ENCODE measurements around the gene FBXO15.

DNA sequence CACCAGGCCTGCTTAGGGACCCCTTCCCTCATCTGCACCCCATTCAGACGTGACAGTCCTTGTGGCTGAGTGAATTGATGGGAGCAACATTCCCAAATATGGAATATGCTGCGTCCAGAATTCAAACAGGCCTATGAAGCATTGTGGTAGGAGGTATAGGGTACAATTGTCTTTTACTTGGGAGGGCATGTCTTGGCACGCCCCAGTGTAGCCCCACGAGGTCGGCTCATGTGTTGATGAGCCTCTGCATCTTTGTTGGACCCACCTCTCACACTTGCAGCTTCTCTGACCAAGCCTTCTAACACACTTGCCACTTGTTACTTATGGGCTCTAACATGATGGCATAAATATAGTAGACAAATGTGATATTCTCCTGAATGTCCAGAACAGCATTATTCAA lies 2.2 kb upstream of the FBXO15 start:
- TF ChIP-seq POLR2A (IDR thresholded peaks at IDR 0.05), result no peak
- TF ChIP-seq, protein P1, sequence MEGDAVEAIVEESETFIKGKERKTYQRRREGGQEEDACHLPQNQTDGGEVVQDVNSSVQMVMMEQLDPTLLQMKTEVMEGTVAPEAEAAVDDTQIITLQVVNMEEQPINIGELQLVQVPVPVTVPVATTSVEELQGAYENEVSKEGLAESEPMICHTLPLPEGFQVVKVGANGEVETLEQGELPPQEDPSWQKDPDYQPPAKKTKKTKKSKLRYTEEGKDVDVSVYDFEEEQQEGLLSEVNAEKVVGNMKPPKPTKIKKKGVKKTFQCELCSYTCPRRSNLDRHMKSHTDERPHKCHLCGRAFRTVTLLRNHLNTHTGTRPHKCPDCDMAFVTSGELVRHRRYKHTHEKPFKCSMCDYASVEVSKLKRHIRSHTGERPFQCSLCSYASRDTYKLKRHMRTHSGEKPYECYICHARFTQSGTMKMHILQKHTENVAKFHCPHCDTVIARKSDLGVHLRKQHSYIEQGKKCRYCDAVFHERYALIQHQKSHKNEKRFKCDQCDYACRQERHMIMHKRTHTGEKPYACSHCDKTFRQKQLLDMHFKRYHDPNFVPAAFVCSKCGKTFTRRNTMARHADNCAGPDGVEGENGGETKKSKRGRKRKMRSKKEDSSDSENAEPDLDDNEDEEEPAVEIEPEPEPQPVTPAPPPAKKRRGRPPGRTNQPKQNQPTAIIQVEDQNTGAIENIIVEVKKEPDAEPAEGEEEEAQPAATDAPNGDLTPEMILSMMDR (IDR thresholded peaks at IDR 0.05), result no peak

Data from adrenal gland (tissue), 5 donors.